Smooth muscle cell (in vitro differentiated cells): Measurements from ENCODE around the gene GANC. TPM values are rescaled to one million over a fixed set of nuclear protein-coding genes. Genes with fewer than 3 reads are reported as not detected.

Experiments used
- DNase-seq: peaks from one replicate; lab custom pipeline; 2025; ENCODE audit not compliant: unreplicated experiment; lab: John Stamatoyannopoulos, UW
- H2AFZ ChIP-seq: fragments of 200-600 bp; sonication (generic); 2 replicates; pipeline ENCODE4 v1.6.0; 2016; ENCODE audit warnings: antibody characterized with exemption, low read depth, mild to moderate bottlenecking
- H3F3A ChIP-seq: fragments of 200-600 bp; sonication (generic); 2 replicates; pipeline ENCODE4 v1.6.0; 2017; ENCODE audit warnings: antibody characterized with exemption, low read depth
- H3K27ac ChIP-seq: fragments of 200-600 bp; sonication (generic); 2 replicates; pipeline ENCODE4 v1.5.1; 2016; ENCODE audit warnings: low read depth, mild to moderate bottlenecking
- H3K27me3 ChIP-seq: fragments of 200-600 bp; sonication (generic); 2 replicates; pipeline ENCODE4 v1.6.1; 2016; ENCODE audit warnings: low read depth, mild to moderate bottlenecking
- H3K36me3 ChIP-seq: fragments of 200-600 bp; sonication (generic); 2 replicates; pipeline ENCODE4 v1.5.1; 2016; ENCODE audit warnings: low read depth
- H3K4me1 ChIP-seq: fragments of 200-600 bp; sonication (generic); 2 replicates; pipeline ENCODE4 v1.5.1; 2016; ENCODE audit warnings: low read depth
- H3K4me2 ChIP-seq: fragments of 200-600 bp; sonication (generic); 2 replicates; pipeline ENCODE4 v1.6.0; 2016; ENCODE audit warnings: mild to moderate bottlenecking
- H3K4me3 ChIP-seq: fragments of 200-600 bp; sonication (generic); 2 replicates; pipeline ENCODE4 v1.5.1; 2016; ENCODE audit warnings: mild to moderate bottlenecking
- H3K79me2 ChIP-seq: fragments of 200-600 bp; sonication (generic); 2 replicates; pipeline ENCODE4 v1.6.0; 2016; ENCODE audit warnings: low read depth, mild to moderate bottlenecking
- H3K9ac ChIP-seq: fragments of 200-600 bp; sonication (generic); 2 replicates; pipeline ENCODE4 v1.6.0; 2016; ENCODE audit warnings: low read depth
- H3K9me3 ChIP-seq: fragments of 200-600 bp; sonication (generic); replicated peaks from 2 replicates; pipeline ENCODE4 v1.5.1; 2016; ENCODE audit warnings: low read depth
- H4K20me1 ChIP-seq: fragments of 200-600 bp; sonication (generic); 2 replicates; pipeline ENCODE4 v1.6.0; 2016; ENCODE audit warnings: low read depth
- WGBS: methylation state at CpG from one replicate; pipeline ENCODE4 v1.1.7; 2016; ENCODE audit warnings: low lambda C conversion rate; 5-methylcytosine and 5-hydroxymethylcytosine counted together
- polyA plus RNA-seq: library from polyadenylated mRNA; unstranded; fragments of >200 nt; fragmentation: Nextera tagmentation; extraction: Ambion mirVana; gene quantifications from 2 replicates; pipeline ENCODE4 v1.2.1, GENCODE V29; 2016
- total RNA-seq: library from RNA; depleted of rRNA; stranded (reverse); fragments of >200 nt; gene quantifications from 2 replicates; pipeline ENCODE4 v1.2.3, GENCODE V29; 2014
- TF ChIP-seq, protein P1 (sequence below): fragments of 200-600 bp; sonication (generic); IDR thresholded peaks from 2 replicates; pipeline ENCODE4 v1.5.1; 2017; ENCODE audit warnings: borderline replicate concordance, mild to moderate bottlenecking, antibody characterized with exemption; ENCODE audit not compliant: insufficient read depth, poor library complexity, severe bottlenecking

The GANC gene
- total and polyA plus RNA-seq, 2 experiments from 2014 or later, result 12.6 to 13.1 TPM

DNA sequence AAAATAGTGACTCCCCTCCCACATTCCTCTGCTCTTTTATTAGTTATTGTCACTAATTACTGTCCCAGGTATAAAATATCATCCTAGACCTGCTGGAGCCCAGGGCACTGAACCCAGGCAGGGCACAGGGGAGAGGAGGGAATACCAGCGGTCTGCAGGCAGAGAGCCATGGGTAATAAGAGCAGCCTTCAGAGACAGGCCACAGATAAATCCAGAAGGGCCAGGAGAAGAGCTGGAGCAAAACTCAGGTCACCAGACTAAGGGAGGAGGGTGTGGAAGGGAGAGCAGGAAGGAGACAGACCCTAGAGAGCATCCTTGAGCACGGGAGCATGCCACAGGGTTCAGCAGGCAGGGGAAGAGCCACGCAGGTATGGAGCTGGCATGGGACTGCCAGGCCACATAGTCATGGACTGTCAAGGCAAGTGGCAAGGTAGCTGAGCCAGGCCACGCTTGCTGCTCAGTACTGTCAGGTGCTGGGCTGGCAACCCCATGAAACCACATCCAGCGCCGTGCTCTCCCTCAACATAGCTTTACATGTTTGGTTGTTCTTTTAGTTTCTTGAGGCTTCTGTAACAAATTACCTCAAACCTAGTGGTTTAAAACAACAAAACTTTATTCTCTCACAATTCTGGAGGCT is 70.7 kb downstream of the GANC start:
- Histone ChIP-seq H3F3A (no peaks in the 10 kb centered on the region), H3K9me3 (no peaks in the 10 kb centered on the region), H3K4me1 (no peaks in the 10 kb centered on the region), H2AFZ (no peak overlapping the region), H3K4me2 (no peak overlapping the region), H4K20me1 (no peaks in the 10 kb centered on the region), H3K9ac (no peak overlapping the region), H3K79me2 (no peaks in the 10 kb centered on the region), H3K4me3 (no peak overlapping the region), H3K27me3 (no peaks in the 10 kb centered on the region), H3K27ac (no peak overlapping the region), H3K36me3 (no peaks in the 10 kb centered on the region)
- no peak for DNase-seq
- 89% methylated on average over 6 of the region's 6 CpGs for WGBS
- TF ChIP-seq, protein P1, sequence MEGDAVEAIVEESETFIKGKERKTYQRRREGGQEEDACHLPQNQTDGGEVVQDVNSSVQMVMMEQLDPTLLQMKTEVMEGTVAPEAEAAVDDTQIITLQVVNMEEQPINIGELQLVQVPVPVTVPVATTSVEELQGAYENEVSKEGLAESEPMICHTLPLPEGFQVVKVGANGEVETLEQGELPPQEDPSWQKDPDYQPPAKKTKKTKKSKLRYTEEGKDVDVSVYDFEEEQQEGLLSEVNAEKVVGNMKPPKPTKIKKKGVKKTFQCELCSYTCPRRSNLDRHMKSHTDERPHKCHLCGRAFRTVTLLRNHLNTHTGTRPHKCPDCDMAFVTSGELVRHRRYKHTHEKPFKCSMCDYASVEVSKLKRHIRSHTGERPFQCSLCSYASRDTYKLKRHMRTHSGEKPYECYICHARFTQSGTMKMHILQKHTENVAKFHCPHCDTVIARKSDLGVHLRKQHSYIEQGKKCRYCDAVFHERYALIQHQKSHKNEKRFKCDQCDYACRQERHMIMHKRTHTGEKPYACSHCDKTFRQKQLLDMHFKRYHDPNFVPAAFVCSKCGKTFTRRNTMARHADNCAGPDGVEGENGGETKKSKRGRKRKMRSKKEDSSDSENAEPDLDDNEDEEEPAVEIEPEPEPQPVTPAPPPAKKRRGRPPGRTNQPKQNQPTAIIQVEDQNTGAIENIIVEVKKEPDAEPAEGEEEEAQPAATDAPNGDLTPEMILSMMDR, result no peak

DNA sequence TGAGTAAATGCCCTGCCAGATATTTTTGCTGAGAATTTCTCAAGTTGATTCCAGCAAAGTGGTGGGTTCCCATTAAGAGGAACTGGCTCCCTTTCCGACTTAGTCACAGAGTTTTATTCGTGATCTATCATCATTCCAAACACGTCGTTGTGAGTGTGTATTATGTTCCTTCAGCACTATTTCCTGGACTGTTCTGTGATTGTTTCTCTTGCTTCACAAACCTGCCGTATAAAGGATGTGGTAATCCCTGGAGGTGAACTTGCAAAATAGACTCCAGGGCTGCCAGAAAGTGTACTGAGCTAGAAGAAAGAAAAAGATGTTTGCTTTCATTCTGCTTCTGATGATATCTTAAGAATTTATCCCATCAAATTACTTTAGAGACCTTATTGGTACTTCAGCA is 71.8 kb downstream of the GANC start:
- Histone ChIP-seq H3K27me3 (no peaks in the 10 kb centered on the region), H3K4me2 (no peak overlapping the region), H3K9ac (no peak overlapping the region), H2AFZ (no peak overlapping the region), H3F3A (no peaks in the 10 kb centered on the region), H3K79me2 (no peaks in the 10 kb centered on the region), H3K27ac (no peak overlapping the region), H3K36me3 (no peaks in the 10 kb centered on the region), H3K9me3 (no peaks in the 10 kb centered on the region), H3K4me1 (no peaks in the 10 kb centered on the region), H4K20me1 (no peaks in the 10 kb centered on the region), H3K4me3 (no peak overlapping the region)
- TF ChIP-seq, protein P1, result no peak
- no peak for DNase-seq
- WGBS, result 82% methylated on average over 5 of the region's 5 CpGs

DNA sequence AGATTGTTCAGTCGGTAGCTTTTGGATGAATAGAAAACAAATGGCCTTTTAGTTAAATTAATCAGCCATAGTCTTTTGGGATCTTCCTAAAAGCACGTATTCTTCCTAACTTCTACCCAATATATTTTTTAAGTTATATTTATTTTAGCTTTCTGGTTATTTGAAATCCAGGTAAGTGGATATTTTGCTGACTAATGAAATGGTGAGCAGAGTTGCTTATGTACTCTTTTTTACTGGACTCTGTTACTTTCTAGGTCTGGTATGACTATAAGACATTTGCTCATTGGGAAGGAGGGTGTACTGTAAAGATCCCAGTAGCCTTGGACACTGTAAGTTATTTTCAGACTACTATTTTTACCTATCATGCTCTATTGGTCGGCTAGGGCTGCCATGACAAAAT is 72.5 kb downstream of the GANC start:
- DNase-seq, result no peak
- Histone ChIP-seq H2AFZ (no peak overlapping the region), H3K4me1 (no peaks in the 10 kb centered on the region)

DNA sequence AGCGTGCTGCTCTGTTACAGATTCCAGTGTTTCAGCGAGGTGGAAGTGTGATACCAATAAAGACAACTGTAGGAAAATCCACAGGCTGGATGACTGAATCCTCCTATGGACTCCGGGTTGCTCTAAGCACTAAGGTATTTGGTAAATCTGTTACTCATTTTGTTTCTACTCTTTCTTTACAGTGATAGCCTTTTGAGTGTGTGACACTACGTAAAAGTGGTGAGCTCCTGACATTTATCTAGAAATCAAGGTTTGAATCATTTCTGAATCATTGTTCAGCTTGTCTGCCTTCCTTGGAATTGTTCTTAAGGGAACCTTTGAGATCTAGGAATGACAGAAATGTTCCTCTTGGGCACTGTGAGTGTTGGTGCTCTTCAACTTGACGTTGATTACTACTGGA is 75.1 kb downstream of the GANC start:
- TF ChIP-seq, protein P1, result no peak

More for the DNA sequence above, 72.5 kb downstream of the GANC start:
- Histone ChIP-seq H3K9me3 (no peaks in the 10 kb centered on the region), H3K27ac (no peak overlapping the region), H3K9ac (no peak overlapping the region), H3K4me3 (no peak overlapping the region), H3K79me2 (no peaks in the 10 kb centered on the region), H3K4me2 (no peak overlapping the region), H3K27me3 (no peaks in the 10 kb centered on the region), H3F3A (no peaks in the 10 kb centered on the region), H4K20me1 (no peaks in the 10 kb centered on the region), H3K36me3 (no peaks in the 10 kb centered on the region)
- 97% methylated on average over 3 of the region's 3 CpGs for WGBS
- TF ChIP-seq, protein P1, result no peak

More for the DNA sequence above, 75.1 kb downstream of the GANC start:
- WGBS, result 54% methylated on average over 5 of the region's 5 CpGs
- H3K36me3 ChIP-seq, result no peaks in the 10 kb centered on the region
- no peak overlapping the region for H3K4me3 ChIP-seq
- no peak overlapping the region for H2AFZ ChIP-seq
- DNase-seq, result no peak
- H3K4me2 ChIP-seq, result no peak overlapping the region
- no peaks in the 10 kb centered on the region for H3K79me2 ChIP-seq
- H3K27ac ChIP-seq, result peak overlapping the region; percentile 22
- no peaks in the 10 kb centered on the region for H4K20me1 ChIP-seq
- no peaks in the 10 kb centered on the region for H3K9me3 ChIP-seq
- H3K27me3 ChIP-seq, result no peaks in the 10 kb centered on the region
- no peak overlapping the region for H3K9ac ChIP-seq
- H3F3A ChIP-seq, result no peaks in the 10 kb centered on the region
- H3K4me1 ChIP-seq, result no peaks in the 10 kb centered on the region
